GM10266 (cell line): ENCODE data around the gene HMOX1.

Source experiments
- DNase-seq: peaks from one replicate; pipeline ENCODE4 v3.0.0; 2012; ENCODE audit errors: extremely low spot score
- TF ChIP-seq, protein P1 (sequence below): IDR thresholded peaks from 2 replicates; pipeline ENCODE4 v1.5.1; 2012; ENCODE audit warnings: mild to moderate bottlenecking, low read depth; ENCODE audit not compliant: control insufficient read depth, insufficient read depth; ENCODE audit errors: missing control alignments

The HMOX1 gene

DNA sequence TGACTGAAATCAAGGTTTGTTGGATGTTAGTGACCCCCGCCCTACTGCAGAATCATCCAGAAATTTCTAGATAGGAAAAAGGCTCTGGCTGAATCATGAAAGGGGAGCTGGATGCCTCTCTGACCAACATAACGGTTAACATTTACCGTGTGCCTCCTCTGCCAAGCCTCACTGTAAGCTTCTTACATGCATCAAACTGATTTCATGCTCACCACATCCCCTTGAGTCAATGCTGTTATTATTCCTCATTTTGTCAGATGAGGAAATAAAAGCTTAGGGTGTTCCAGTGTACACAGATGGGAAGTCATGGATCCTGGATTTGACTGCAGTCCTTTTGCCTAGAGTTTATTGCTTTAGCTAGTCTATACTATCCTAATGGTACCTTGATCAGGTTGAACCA is 5.9 kb upstream of the HMOX1 start:
- TF ChIP-seq, protein P1, sequence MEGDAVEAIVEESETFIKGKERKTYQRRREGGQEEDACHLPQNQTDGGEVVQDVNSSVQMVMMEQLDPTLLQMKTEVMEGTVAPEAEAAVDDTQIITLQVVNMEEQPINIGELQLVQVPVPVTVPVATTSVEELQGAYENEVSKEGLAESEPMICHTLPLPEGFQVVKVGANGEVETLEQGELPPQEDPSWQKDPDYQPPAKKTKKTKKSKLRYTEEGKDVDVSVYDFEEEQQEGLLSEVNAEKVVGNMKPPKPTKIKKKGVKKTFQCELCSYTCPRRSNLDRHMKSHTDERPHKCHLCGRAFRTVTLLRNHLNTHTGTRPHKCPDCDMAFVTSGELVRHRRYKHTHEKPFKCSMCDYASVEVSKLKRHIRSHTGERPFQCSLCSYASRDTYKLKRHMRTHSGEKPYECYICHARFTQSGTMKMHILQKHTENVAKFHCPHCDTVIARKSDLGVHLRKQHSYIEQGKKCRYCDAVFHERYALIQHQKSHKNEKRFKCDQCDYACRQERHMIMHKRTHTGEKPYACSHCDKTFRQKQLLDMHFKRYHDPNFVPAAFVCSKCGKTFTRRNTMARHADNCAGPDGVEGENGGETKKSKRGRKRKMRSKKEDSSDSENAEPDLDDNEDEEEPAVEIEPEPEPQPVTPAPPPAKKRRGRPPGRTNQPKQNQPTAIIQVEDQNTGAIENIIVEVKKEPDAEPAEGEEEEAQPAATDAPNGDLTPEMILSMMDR: no peak
- no peak for DNase-seq

DNA sequence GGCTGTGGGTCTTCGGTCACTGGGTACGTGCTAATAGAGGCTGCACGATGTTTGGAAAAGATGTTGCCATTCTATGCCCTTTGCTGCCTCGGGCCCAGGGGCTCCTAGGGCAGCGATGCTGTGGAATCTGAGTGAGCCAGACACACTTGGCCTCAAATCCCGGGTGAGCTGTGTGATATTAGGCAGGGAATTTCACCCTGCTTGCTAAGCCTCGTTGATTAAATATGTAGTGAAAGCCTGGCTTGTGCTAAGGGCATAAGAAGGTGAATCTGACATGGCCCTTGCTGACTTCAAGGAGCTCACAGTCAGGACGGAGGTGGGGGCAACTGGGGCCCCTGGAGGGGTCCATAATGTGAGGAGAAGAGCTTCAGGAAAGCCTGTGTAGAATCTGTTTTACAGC is 5.4 kb upstream of the HMOX1 start:
- DNase-seq: no peak

DNA sequence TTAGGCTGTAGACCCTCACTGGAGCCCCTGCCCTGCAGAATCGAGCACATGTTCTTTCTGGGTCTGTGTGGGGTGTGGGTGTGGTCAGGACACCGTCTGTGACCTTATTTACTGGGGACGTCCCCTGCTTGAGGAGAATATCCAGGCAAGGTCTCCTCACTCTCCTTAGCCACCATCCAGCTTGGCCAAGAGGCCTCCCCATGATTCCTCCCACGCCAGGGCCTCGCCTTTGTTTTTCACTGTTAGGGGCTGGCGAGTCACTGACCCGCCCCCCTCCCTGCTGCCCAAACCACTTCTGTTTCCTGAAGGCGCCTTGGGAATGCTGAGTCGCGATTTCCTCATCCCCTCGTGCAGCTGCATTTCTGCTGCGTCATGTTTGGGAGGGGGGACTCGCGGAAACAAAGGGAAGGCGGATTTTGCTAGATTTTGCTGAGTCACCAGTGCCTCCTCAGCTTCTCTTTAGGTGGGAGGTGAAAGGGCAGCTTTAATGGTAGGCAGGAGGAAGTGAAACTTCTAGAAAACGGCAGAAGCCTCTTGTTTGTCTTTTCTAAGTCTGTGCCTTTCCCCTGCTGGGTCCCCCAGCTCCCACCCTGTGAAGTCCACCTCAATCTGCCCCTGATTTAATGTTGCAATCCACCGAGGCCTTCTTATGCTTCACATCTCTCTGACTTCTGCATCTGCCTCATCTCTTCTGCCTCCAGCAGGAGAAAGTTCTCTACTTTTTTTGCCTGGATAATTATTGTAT is 4.0 kb upstream of the HMOX1 start:
- TF ChIP-seq, protein P1: no peak
- DNase-seq: peak; percentile 86

More for the DNA sequence above, 5.4 kb upstream of the HMOX1 start:
- TF ChIP-seq, protein P1: no peak

DNA sequence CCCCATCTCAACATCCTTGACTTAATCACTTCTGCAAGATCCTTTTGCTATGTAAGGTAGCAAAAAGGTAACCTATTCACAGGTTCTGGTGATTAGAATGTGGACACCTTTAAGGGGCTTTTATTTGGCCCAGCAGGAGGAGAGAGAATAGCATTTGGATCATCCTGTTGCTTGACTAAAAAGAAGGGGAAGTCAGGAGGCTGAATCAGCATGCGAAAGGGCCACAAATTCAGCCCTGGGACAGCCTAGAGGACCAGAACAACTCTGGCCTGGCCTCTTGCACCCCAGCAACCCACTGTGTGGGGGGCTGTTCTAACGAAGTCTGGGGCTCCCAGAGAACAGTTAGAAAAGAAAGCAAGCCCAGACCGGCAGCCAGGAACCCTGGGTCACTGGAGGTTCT is 3.2 kb upstream of the HMOX1 start:
- TF ChIP-seq, protein P1: no peak
- no peak for DNase-seq

DNA sequence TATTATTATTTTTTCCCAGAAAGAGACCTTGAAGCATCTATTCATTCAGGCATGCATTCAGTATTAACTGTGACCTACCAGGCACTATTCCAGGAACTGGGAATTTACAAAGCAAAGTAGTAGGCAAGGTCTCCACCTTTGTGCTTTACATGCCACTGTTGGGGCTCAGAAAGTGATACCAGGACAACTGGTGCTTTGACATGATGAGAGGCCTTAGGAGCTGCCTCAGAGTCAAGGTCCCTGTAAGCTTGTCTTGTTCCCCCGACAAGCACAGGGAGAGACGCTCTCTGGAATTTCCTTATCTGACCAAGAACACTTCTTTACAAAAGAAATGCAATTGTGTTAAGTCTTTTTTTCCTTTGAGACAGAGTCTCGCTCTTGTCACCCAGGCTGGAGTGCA is 2.3 kb upstream of the HMOX1 start:
- TF ChIP-seq, protein P1: no peak
- no peak for DNase-seq

DNA sequence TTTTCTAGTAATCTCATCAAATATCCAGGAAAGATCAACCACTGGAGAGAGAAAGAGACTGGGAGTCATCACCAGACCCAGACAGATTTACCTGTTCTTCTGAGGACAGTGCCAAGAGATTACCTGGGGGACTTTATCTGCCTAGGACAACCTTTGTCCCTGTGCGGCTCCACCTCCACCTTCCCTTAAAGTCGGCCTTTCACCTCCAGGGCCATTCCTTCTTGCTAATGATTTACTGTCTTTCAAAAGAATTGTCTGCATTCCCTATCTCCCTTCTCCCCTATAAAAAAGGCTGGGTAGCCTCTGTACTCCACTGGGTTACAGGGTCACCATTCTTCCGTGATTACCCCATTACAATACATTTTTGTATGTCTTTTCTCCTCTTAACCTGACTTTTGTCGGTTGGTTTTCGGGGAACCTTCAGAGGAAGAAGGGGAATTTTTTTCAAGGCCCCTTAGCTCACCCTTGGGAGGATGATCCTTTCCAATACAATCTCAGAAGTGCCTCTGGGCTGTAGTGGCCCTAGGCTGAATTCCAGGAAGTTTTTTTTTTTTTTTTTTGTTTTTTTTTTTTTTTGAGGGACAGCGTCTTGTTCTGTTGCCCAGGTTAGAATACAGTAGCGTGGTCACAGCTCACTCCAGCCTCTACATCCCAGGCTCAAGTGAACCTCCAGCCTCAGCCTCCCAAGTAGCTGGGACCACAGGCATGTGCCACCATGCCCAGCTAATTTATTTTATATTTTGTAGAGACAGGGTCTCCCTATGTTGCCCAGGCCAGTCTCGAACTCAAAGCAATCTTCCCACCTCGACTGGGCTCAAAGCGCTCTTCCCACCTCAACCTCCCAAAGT is 1.5 kb upstream of the HMOX1 start:
- DNase-seq: no peak
- TF ChIP-seq, protein P1: no peak

DNA sequence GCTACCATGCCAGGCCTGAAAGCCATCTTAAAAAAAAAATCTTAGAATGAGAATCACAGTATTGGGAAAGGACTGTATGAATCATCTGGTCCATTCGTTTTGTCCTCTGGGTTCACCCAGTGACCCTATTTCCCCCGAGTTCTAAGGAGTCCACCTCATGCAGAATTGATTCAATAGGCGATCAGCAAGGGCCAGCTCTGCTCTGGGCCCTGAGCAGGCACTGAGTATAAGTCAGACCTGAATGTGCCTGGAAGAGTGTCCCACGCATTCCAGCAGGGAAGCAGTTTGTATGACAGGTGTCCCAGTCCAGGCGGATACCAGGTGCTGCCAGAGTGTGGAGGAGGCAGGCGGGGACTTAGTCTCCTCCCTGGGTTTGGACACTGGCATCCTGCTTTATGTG is 883 bp upstream of the HMOX1 start:
- no peak for DNase-seq
- TF ChIP-seq, protein P1: no peak
